Loucy (cell line): ENCODE measurements around the gene NAIF1.

Experiments used
- CTCF ChIP-seq: fragments of 200-600 bp; sonication (generic); conservative IDR thresholded peaks from 2 replicates; pipeline ENCODE4 v1.5.1; 2014; ENCODE audit warnings: mild to moderate bottlenecking, antibody characterized with exemption, low read length
- EZH2phosphoT487 ChIP-seq: fragments of 200-600 bp; IDR thresholded peaks from 2 replicates; pipeline ENCODE4 v1.6.1; 2018; ENCODE audit warnings: antibody characterized with exemption, mild to moderate bottlenecking, moderate library complexity, borderline replicate concordance

GRCh38 chr9:128115187-128116103 lies 48.3 kb upstream of the NAIF1 start:
- TF ChIP-seq EZH2phosphoT487 (no peak), CTCF (no peak)
